ENCODE measurements around the gene LAMB2.

The LAMB2 gene

GRCh38 chr3:49132437-49133225, at the start of gene LAMB2:
LAMB2 (minus strand) TSS chr3:49133050; CDS start chr3:49132867, 183 bp downstream.
- peak; percentile 69 for DNase-seq (ENCODE audit: low read depth)

- DNase-seq (ENCODE audit: low read depth) = no peak
Observed at GRCh38 chr3:49181351-49181750, 48.5 kb upstream of the LAMB2 start.

GRCh38 chr3:49180116-49180515, 47.3 kb upstream of the LAMB2 start:
- DNase-seq (ENCODE audit: low read depth) = no peak

GRCh38 chr3:49177073-49177472, 44.2 kb upstream of the LAMB2 start:
- no peak for DNase-seq (ENCODE audit: low read depth)

GRCh38 chr3:49175530-49175929, 42.7 kb upstream of the LAMB2 start:
- DNase-seq (ENCODE audit: low read depth) = no peak

GRCh38 chr3:49174397-49174985, 41.6 kb upstream of the LAMB2 start:
- DNase-seq (ENCODE audit: low read depth) = no peak

GRCh38 chr3:49173792-49174170, 40.9 kb upstream of the LAMB2 start:
- DNase-seq (ENCODE audit: low read depth) = no peak

GRCh38 chr3:49173116-49173791, 40.4 kb upstream of the LAMB2 start:
- DNase-seq (ENCODE audit: low read depth) = no peak

- no peak for DNase-seq (ENCODE audit: low read depth)
Observed at GRCh38 chr3:49172551-49173041, 39.7 kb upstream of the LAMB2 start.

GRCh38 chr3:49171775-49172500, 39.1 kb upstream of the LAMB2 start:
- DNase-seq (ENCODE audit: low read depth) = no peak

GRCh38 chr3:49171119-49171774, 38.4 kb upstream of the LAMB2 start, which contains the start of gene KLHDC8B:
KLHDC8B (plus strand) TSS chr3:49171598; CDS start chr3:49172770, 1,172 bp downstream.
- DNase-seq (ENCODE audit: low read depth) = peak; percentile 33

GRCh38 chr3:49170744-49171118, 37.9 kb upstream of the LAMB2 start:
- no peak for DNase-seq (ENCODE audit: low read depth)

GRCh38 chr3:49166752-49167556, 34.1 kb upstream of the LAMB2 start:
- DNase-seq (ENCODE audit: low read depth) = no peak

- DNase-seq (ENCODE audit: low read depth) = peak; percentile 9
Observed at GRCh38 chr3:49165771-49166751, 33.2 kb upstream of the LAMB2 start, which contains the start of gene CCDC71. CCDC71 (minus strand) TSS chr3:49166331; CDS start chr3:49164208, 2,123 bp downstream.

- no peak for DNase-seq (ENCODE audit: low read depth)
Observed at GRCh38 chr3:49164983-49165720, 32.3 kb upstream of the LAMB2 start.

- DNase-seq (ENCODE audit: low read depth) = no peak
Observed at GRCh38 chr3:49163609-49164008, 30.8 kb upstream of the LAMB2 start.

- DNase-seq (ENCODE audit: low read depth) = no peak
Observed at GRCh38 chr3:49162751-49163419, 30.0 kb upstream of the LAMB2 start.
